ENCODE results near the gene GPD2. TPM values are rescaled to one million over a fixed set of nuclear protein-coding genes. Genes with fewer than 3 reads are reported as not detected.
A peak's percentile ranks its signal among the peaks of the same experiment; 100 is the strongest.

Gene GPD2
- total and polyA plus RNA-seq, 2 of the 13 experiments (the other 11 are each of a cell fraction or from before 2014, with no cell fraction given) = not detected

DNA sequence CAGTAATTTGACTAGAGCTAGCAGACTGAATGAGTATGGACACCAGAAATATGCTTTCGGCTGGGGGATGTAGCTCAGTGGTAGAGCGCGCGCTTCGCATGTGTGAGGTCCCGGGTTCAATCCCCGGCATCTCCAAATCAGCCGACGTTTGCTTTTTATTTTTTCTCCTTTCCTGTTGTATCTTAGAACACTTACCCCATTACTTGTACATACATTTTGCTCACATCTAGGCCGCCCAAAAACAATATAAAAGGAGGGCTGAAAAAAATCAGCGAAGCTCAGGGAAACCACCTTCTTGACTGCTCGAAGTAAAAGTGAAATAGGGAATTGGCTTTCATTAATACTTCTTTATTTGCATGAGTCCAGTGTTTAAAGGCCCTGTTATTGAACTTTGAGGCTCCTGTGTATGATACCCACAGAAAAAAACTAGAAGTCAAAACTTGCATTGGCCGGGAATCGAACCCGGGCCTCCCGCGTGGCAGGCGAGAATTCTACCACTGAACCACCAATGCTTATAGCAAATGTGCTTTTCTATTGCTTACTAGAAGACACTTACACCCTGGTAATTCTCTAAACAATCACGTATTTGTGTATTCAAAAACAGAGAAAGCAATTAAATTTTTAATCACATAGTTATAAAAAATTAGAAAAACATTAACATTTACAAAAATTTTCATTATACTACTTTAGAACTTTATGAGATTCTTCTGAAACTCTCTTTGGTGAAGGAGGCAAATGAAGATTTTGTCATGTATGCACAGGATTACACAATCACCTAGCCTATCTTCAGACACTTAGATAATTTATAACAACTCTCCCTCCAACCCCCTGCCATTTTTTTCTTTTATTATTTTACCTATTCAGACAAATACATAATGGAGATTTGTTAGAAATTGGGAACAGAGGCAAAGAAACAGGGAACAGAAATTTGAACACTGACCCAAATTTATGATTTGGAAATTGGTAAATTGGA, 35.2 kb upstream of the GPD2 start (continued):
- TF ChIP-seq, protein P1, sequence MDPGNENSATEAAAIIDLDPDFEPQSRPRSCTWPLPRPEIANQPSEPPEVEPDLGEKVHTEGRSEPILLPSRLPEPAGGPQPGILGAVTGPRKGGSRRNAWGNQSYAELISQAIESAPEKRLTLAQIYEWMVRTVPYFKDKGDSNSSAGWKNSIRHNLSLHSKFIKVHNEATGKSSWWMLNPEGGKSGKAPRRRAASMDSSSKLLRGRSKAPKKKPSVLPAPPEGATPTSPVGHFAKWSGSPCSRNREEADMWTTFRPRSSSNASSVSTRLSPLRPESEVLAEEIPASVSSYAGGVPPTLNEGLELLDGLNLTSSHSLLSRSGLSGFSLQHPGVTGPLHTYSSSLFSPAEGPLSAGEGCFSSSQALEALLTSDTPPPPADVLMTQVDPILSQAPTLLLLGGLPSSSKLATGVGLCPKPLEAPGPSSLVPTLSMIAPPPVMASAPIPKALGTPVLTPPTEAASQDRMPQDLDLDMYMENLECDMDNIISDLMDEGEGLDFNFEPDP (CRISPR knock-in tag; conservative IDR thresholded peaks at IDR 0.05) = no peak
- TF ChIP-seq ZNF329 (CRISPR knock-in tag; IDR thresholded peaks at IDR 0.05; ENCODE audit: low read depth) = no peak
- TF ChIP-seq RELA (CRISPR knock-in tag; IDR thresholded peaks at IDR 0.05) = no peak
- TF ChIP-seq, protein P2, sequence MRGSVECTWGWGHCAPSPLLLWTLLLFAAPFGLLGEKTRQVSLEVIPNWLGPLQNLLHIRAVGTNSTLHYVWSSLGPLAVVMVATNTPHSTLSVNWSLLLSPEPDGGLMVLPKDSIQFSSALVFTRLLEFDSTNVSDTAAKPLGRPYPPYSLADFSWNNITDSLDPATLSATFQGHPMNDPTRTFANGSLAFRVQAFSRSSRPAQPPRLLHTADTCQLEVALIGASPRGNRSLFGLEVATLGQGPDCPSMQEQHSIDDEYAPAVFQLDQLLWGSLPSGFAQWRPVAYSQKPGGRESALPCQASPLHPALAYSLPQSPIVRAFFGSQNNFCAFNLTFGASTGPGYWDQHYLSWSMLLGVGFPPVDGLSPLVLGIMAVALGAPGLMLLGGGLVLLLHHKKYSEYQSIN (CRISPR knock-in tag; IDR thresholded peaks at IDR 0.05; ENCODE audit: borderline replicate concordance) = no peak
- TF ChIP-seq, protein P3, sequence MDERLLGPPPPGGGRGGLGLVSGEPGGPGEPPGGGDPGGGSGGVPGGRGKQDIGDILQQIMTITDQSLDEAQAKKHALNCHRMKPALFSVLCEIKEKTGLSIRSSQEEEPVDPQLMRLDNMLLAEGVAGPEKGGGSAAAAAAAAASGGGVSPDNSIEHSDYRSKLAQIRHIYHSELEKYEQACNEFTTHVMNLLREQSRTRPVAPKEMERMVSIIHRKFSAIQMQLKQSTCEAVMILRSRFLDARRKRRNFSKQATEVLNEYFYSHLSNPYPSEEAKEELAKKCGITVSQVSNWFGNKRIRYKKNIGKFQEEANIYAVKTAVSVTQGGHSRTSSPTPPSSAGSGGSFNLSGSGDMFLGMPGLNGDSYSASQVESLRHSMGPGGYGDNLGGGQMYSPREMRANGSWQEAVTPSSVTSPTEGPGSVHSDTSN (CRISPR knock-in tag; IDR thresholded peaks at IDR 0.05) = no peak
- peak; percentile 19 for TF ChIP-seq XRCC5 (optimal IDR thresholded peaks at IDR 0.05; ENCODE audit: low read length)
- TF ChIP-seq, protein P4, sequence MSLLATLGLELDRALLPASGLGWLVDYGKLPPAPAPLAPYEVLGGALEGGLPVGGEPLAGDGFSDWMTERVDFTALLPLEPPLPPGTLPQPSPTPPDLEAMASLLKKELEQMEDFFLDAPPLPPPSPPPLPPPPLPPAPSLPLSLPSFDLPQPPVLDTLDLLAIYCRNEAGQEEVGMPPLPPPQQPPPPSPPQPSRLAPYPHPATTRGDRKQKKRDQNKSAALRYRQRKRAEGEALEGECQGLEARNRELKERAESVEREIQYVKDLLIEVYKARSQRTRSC (CRISPR knock-in tag; IDR thresholded peaks at IDR 0.05; ENCODE audit: low read depth) = no peak
- TF ChIP-seq MYNN (CRISPR knock-in tag; IDR thresholded peaks at IDR 0.05; ENCODE audit: low read depth) = no peak
- peak; percentile 93 for TF ChIP-seq SSRP1 (CRISPR knock-in tag; IDR thresholded peaks at IDR 0.05)
- TF ChIP-seq, protein P5, sequence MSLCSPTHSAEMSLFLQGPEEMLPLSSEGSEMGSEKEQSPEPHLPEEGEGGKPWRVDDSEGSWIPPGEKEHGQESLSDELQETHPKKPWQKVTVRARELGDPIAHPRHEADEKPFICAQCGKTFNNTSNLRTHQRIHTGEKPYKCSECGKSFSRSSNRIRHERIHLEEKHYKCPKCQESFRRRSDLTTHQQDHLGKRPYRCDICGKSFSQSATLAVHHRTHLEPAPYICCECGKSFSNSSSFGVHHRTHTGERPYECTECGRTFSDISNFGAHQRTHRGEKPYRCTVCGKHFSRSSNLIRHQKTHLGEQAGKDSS (CRISPR knock-in tag; IDR thresholded peaks at IDR 0.05; ENCODE audit: borderline replicate concordance, low read depth) = peak; percentile 11; the same call in 1 of the 2 replicates
- TF ChIP-seq KDM5B (CRISPR knock-in tag; IDR thresholded peaks at IDR 0.05; ENCODE audit: borderline replicate concordance) = no peak
- TF ChIP-seq, protein P6, sequence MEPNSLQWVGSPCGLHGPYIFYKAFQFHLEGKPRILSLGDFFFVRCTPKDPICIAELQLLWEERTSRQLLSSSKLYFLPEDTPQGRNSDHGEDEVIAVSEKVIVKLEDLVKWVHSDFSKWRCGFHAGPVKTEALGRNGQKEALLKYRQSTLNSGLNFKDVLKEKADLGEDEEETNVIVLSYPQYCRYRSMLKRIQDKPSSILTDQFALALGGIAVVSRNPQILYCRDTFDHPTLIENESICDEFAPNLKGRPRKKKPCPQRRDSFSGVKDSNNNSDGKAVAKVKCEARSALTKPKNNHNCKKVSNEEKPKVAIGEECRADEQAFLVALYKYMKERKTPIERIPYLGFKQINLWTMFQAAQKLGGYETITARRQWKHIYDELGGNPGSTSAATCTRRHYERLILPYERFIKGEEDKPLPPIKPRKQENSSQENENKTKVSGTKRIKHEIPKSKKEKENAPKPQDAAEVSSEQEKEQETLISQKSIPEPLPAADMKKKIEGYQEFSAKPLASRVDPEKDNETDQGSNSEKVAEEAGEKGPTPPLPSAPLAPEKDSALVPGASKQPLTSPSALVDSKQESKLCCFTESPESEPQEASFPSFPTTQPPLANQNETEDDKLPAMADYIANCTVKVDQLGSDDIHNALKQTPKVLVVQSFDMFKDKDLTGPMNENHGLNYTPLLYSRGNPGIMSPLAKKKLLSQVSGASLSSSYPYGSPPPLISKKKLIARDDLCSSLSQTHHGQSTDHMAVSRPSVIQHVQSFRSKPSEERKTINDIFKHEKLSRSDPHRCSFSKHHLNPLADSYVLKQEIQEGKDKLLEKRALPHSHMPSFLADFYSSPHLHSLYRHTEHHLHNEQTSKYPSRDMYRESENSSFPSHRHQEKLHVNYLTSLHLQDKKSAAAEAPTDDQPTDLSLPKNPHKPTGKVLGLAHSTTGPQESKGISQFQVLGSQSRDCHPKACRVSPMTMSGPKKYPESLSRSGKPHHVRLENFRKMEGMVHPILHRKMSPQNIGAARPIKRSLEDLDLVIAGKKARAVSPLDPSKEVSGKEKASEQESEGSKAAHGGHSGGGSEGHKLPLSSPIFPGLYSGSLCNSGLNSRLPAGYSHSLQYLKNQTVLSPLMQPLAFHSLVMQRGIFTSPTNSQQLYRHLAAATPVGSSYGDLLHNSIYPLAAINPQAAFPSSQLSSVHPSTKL (CRISPR knock-in tag; IDR thresholded peaks at IDR 0.05) = peak; percentile 72
- TF ChIP-seq, protein P7, sequence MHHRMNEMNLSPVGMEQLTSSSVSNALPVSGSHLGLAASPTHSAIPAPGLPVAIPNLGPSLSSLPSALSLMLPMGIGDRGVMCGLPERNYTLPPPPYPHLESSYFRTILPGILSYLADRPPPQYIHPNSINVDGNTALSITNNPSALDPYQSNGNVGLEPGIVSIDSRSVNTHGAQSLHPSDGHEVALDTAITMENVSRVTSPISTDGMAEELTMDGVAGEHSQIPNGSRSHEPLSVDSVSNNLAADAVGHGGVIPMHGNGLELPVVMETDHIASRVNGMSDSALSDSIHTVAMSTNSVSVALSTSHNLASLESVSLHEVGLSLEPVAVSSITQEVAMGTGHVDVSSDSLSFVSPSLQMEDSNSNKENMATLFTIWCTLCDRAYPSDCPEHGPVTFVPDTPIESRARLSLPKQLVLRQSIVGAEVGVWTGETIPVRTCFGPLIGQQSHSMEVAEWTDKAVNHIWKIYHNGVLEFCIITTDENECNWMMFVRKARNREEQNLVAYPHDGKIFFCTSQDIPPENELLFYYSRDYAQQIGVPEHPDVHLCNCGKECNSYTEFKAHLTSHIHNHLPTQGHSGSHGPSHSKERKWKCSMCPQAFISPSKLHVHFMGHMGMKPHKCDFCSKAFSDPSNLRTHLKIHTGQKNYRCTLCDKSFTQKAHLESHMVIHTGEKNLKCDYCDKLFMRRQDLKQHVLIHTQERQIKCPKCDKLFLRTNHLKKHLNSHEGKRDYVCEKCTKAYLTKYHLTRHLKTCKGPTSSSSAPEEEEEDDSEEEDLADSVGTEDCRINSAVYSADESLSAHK (CRISPR knock-in tag; IDR thresholded peaks at IDR 0.05; ENCODE audit: borderline replicate concordance) = 0 out of 2 replicates have a peak, but pooled peaks have one; percentile 29
